Suppressor macrophage treated with lipopolysaccharide for 4 hours (primary cell): ENCODE data around the gene CCDC149.

Source experiments
- DNase-seq: peaks from one replicate; pipeline ENCODE4 v3.0.0-alpha.2; 2020

Gene CCDC149

DNA sequence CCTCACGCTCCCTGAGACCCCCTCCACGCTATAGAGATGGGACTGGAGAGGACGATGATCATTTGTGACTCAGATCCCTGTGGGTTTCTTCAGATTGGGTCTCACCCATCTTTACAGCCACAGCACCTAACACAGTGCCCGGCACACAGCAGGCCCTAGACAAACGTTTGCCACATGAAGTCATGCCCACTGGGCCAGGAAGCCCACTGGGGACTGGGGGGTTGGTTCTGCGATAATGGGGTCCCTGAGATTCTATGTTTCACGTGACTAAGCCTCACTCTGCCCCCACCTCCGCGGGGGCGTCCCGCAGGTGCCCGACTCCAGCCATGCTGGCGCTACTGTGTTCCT lies 113.7 kb downstream of the CCDC149 start:
- DNase-seq = no peak

DNA sequence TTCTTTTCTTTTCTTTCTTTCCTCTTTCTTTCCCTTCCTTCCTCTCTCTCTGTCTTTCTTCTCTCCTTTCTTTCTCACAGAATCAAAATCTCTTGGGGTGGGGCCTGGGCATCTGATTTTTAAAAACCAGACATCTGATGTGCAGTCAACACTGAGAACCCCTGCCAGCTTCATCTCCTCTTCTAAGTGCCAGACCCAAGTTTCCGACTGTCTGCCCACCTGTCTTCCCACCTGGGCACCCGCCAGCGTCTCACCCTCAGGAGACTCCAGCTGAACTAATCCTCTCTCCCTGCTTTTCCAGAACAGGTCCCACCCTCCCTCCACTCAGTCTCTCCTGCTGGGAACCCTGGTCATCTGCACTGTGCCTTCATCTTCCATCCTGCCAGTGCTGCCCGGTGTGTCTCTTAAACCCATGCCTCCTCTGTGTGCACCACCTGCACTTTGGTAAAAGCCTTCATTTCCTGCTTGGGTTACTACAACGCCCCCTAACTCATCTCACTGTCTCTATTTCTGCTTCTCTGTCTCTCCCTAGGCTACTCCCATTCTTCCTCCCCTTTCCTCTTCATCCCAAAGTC lies 114.7 kb downstream of the CCDC149 start:
- DNase-seq = no peak

DNA sequence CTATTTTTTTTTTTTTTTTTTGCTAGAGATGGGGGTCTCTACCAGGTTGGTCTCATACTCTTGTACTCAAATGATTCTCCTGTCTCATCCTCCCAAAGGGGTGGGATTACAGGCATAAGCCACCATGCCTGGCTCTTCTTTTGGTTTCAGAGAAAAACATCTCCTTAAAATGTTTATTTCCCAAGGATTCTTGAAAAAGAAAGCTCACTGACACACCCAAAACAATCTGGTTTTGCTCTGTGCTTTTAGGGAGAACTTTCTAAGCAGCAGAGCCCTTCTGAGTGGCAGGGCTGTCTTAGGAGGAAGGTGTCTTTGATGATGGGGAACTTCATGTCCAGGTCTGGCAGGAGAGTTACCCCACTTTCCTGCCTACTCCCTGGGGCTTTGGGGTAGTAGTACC lies 116.2 kb downstream of the CCDC149 start:
- DNase-seq = no peak

- no peak for DNase-seq
Measured at GRCh38 chr4:24795666-24796381, 117.0 kb downstream of the CCDC149 start.

DNA sequence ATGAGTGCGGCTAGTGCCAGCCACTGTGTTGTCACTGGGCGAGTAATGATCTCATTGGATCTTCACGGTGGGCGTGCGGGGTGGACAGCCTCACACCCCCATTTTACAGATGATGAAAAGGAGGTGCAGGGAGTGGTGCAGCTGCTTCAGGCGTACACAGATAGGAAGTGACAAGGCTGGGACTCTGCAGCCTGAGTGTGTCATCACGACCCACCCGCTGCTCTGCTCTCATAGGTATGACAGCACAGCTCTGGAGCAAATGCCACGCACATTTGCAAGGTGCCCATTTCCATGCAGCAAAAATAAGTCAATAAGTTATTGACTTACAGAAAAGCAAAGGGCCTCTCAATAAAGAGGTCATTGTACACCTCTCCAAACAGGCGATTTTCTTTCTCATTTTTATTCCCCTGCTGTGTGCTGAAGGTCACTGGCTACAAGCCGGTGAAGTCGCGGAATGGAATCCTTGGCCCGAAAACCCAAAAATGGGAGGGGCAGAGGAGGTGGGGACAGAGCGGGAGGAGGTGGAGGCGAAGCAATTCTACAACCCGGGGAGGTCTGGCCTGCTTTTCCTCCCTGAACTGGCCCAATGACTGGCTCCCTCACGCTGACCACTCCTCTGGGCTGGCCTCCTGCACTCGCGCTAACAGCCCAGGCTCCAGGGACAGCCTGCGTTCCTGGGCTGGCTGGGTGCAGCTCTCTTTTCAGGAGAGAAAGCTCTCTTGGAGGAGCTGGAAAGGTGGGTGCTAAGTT lies 117.8 kb downstream of the CCDC149 start, which contains the start of gene SOD3:
Gene SOD3 (plus strand): TSS at position 658 of the 750 bp plus-strand sequence. CDS start 3,949 bp downstream, outside the sequence.
- DNase-seq = peak; percentile 32

DNA sequence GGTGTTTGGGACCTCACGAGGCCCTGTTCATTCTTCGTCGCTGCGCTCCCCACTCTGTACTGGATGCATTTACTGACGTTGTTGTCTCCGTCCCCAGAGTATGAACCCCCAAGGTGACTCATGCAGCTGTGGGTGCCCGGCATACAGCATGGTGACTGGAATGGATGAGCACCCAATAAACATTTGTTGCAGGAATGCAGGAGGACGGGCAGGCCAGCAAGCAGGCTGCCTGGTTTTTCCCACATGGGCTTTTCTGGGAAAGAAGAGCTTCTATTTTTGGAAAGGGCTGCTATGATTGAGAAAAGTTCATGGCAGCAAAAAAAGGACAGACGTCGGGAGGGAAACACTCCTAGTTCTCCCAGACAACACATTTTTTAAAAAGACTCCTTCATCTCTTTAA lies 118.4 kb downstream of the CCDC149 start:
- no peak for DNase-seq

GRCh38 chr4:24794051-24794450 lies 118.8 kb downstream of the CCDC149 start:
- peak; percentile 38 for DNase-seq

DNA sequence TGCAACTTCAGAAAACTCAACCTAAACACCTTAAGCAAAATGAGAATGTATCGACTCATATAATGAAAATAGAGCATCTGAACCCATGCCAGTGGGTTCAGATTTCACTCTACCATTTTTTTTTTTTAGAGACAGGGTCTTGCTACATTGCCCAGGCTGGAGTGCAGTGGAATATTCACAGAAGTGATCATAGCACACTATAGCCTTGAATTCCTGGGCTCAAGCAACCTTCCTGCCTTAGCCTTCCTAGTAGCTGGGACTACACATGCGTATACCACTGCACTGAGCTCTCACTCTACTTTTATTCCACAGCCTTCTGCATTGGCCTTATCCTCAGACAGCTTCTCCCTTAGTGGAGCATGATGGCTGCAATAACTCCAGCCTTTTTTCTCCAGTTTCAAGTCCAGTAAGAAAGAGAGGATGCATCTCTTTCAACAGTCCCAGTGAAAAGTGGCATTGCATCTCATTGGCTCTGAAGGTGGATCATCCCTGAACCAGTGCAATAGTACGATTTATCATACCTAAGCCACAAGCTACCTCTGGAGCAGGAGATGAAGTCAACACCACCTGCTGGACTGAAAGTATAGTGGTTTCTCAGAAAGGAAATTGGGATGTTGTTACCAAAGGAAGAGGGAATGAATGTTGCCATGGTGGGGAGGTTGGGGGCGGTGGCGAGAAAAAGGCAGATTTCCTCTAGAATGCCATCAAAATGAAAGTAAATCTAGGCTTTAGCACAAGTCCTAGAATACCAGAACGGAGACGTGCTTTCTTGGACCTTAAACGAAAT lies 119.4 kb downstream of the CCDC149 start:
- peak; percentile 50 for DNase-seq

DNA sequence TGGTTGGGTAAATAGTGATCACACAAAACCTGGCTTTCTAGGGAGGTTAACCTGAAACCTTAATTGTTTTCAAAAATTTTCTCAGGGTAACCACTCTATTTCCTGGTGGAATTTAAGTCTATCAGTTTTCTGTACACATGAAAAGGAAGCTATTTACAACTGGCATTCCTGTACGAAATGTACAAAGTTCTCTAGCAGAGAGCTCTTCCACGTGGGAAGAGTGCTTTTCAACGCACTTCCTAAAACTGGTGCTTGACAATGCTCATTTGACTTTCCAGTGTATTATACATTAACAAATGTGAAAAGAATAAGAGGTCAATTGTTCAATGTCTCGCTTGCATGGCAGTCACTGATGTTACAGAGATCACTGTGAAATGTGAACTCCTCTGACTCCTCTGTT lies 120.3 kb downstream of the CCDC149 start:
- no peak for DNase-seq

GRCh38 chr4:24791043-24791442 lies 121.8 kb downstream of the CCDC149 start:
- DNase-seq = no peak

DNA sequence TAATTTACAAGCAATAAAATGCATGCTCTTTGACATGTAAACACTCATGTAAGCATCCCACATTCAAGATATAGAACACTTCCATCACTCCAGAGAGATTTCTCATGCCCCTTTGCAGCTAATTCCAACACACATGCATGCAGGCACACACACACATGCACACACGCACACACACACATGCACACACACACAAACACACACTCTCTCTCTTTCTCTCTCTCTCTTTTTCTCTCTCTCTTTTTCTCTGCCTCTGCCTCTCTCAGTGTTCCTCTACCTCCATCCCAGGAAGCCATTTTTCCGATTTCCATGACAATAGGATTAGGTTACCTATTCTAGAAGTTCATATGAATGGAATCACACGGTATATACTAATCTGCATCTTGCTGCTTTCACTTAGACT lies 129.3 kb downstream of the CCDC149 start:
- DNase-seq = no peak

- no peak for DNase-seq
Measured at GRCh38 chr4:24781999-24782745, 130.7 kb downstream of the CCDC149 start.

DNA sequence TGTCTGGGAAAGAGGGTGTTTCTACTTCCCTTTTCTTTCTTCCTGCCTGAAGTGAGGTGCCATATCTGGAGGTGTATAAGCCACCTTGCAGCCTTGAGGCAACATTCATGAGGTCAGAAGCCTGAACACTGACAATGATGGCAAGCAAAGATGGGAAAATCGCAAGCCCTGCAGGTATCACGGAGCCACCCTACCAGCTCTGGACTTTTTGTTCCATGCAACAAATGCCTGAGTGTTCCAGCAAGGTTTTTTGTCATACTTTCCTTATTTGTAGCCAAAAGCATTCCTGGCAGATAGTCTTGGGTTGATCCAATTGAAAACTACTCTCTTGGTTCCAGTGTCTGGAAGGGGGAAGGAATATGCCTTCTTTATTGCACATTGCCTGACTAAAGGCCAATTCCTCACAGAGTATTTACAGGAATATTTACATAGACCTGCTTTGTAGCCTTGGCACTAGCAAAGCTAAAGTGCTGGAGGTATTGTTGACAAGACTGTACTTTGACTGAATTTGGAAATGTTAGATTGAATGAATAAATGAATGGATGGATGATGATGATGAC lies 131.8 kb downstream of the CCDC149 start:
- no peak for DNase-seq

DNA sequence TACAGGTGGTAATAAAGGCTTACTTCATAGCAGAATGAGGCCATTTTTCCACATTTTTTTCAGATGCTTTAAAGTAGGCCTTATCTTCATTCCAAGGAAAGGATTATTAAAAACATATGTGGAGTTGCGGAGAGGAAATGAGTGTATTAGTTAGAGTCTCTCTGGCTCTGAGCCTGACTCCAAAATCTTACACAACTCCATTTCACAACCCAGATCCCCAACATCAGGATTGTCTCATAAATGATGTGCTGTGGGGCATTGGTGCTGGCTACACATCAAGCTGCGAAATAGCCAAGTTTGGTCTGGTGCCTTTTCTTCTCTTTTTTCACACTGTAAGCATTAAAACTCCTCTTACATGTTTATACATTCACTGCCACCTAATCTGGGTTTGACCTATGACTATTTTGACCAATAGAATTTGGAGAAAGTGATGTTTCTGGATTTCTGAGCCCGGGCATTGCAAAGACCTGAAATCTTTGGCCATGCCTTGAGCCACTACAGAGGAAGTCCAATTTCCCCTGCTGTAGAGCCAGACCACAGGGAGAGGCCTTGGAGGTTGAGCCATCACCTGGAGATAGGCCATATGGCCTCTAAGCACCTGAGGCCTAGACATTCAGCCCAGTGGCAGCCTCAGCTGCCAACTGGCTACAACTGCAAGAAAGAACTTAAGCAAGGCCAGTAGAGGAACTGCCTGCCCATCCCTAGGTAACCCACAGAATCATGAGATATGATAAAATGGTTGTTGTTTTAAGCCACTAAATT lies 134.2 kb downstream of the CCDC149 start:
- peak; percentile 48 for DNase-seq

GRCh38 chr4:24777536-24778463 lies 135.0 kb downstream of the CCDC149 start:
- peak; percentile 26 for DNase-seq

DNA sequence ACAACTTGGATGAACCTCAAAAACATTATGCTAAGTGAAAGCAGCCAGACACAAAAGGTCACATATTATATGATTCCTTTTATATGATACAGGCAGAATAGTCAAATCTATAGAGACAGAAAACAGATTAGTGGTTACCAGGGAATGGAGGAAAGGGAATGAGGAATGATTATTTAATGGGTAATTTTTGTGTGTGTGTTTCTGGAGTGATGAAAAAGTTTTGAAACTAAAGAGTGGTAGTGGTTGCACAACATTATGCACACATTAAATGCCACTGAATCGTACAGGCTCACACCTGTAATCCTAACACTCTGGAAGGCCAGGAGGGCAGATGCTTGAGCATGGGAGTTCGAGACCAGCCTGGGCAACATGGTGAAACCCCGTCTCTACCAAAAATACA lies 137.1 kb downstream of the CCDC149 start:
- no peak for DNase-seq

DNA sequence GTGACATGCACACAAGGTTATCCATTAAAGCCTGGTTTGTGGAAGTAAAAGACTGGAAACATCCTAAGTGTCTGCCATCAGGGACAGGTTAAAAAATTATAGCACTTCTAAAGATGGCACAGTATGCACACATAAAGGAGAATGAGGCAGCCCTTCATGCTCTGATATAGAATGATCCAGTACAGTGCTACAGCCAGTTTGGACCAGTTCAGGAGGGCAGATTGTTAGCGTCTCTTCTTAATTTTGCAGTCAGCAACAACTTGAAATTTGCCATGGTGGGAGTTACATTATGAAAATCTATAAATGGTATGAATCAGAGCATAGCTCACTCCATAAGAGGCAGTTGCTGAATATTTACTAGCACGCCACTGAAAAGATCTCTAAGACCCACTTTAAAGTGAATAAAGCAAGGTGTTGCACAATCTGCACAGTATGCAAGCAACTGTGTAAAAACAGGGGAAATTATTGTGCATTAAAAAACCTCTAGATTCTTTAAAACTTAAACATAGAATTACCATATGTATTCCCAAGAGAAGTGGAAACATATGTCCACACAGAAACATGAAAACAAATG lies 137.7 kb downstream of the CCDC149 start:
- DNase-seq = no peak

DNA sequence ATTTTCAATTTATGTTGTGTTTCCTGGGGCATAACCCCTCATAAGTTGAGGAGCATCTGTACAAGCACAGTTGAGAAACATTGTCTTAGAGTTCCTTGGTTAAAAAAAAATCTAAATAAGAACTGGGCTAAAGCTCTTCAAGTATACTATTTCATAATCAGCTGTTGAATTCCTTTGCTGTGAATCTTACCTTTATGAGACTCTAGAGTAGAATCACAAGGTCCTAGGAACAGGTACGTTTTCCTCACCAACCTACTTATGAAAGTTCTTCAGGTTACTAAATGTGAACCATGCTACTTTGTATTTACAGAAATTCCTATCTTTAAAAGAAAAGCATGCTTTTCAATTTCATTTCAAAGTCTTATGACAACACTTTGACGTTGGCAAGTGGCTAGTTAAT lies 138.4 kb downstream of the CCDC149 start:
- no peak for DNase-seq

- DNase-seq = no peak
Measured at GRCh38 chr4:24772952-24773351, 139.9 kb downstream of the CCDC149 start.
